Activated T-cell treated with anti-CD3 and anti-CD28 coated beads, Interleukin-2, amount 50 U/mL, for 1 hour (primary cell): Measurements from ENCODE around the gene CYP26B1.
"Not testable (repeated sequence)": the region's sequence is repeated elsewhere in the genome, so short reads cannot be mapped to it uniquely, and the experiment has no call there.

Experiments
- DNase-seq: peaks from one replicate; pipeline ENCODE4 v3.0.0-alpha.2; 2020

CYP26B1 gene

GRCh38 chr2:72104821-72105588 is 42.7 kb downstream of the CYP26B1 start:
- DNase-seq, result no peak

GRCh38 chr2:72103690-72104089 is 44.0 kb downstream of the CYP26B1 start:
- DNase-seq, result no peak

DNA sequence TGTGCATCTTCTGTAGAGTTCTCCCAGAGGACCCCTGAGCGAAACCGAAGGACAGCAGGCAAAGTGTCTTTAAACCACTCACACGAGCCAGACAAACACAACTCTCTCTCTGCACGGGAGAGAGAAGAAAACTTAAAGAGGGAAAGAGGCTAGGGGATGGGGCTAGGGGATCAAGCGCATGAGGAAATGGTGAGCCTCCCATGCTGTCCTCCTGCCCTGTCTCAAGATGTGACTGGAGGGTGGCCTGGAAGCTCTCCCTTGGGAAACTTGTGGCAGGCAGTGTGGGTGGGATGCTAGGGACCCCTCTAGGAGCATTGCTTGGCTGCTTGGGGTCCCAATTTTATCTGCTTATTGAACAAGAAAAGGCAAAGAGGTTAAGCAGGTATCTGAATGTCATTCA is 44.5 kb downstream of the CYP26B1 start:
- DNase-seq, result no peak

DNA sequence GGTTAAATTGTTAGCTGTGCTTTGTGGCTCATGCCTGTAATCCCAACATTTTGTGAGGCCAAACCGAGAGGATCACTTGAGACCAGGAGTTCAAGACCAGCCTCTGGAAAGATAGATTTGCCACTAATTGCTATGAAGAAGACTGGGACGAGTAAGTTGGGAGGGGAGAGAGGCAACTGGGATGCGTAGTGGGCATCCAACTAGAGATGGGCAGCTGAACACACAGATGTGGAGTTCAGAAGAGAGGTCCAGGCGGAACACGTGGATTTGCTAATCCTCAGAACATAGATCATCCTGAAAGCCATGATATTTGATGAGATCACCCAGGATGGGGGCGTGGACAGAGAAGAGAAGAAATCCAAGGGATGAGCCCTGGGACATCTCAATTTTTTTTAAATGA is 48.7 kb downstream of the CYP26B1 start:
- no peak for DNase-seq

DNA sequence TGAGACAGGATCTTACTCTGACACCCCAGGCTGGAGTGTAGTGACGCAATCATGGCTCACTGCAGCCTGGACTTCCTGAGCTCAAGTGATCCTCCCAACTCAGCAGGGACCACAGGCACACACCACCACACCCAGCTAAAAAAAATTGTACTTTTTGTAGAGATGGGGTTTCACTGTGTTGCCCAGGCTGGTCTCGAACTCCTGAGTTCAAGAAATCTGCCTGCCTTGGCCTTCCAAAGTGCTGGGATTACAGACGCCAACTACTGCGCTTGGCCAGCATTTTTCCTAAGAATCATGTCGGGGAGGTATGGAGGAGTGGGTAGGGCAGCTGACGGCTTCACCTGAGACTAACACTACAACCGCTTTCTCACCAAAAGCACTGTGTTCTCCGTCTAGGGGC is 50.4 kb downstream of the CYP26B1 start:
- no peak for DNase-seq

- no peak for DNase-seq
Observed at GRCh38 chr2:72096181-72096580, 51.5 kb downstream of the CYP26B1 start.

GRCh38 chr2:72095364-72095763 is 52.3 kb downstream of the CYP26B1 start:
- DNase-seq, result no peak

- DNase-seq, result no peak
Observed at GRCh38 chr2:72094701-72095100, 53.0 kb downstream of the CYP26B1 start.

GRCh38 chr2:72092111-72092510 is 55.6 kb downstream of the CYP26B1 start:
- DNase-seq, result no peak

DNA sequence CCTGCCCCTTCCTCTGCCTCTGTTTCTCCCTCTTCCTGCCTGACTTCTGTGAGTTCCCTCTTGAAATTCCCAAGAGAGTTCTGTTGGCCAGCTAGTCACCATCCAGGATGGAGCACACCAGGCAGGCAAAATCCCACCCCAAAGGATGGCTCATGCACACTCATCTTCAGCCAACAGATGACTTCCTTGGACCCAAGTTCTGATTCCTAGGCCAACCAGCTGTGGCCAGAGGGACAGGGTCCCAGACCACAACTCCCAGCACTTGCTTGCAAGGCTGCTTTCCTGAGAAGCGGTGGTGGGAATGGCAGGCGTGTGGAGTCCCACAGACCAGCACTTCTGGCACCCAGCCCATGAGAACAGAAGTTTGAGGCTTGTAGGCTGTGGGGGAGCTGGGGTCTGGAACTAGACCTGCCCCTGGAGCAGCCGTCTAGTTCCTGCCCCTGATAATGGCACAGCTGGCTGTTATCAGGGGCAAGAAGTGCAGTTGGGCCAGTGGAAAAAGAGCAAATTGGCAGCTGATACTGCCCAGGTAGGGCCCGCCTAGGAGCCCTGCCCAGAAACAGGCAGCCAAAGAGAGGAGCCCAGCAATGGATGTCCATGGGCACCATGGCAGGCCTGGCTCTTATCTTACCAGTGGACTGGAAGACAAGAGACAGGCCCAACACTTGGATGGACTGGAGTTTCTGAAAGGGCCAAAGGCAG is 56.7 kb downstream of the CYP26B1 start:
- no peak for DNase-seq

DNA sequence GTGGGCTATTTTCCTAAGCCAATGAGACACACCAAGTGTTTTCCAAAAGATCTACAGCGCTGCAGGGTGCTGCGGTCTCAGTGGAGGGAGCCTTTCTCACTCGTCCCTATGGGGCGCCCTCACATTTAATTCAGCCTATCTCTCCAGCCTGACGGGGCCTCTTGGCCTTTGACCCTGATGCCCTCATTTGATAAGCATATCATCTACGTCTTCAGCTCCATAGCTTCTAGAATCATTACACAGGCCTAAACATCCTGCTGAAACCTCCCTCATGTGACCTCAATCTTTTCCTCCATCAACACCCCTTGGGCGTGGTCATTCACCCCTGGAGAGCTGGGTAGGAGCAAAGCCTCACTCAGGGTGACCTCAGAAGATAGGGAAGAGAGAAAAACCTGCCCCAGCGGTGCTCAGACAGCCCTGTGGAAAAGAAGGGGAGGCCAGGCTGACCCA is 57.4 kb downstream of the CYP26B1 start:
- DNase-seq, result no peak

DNA sequence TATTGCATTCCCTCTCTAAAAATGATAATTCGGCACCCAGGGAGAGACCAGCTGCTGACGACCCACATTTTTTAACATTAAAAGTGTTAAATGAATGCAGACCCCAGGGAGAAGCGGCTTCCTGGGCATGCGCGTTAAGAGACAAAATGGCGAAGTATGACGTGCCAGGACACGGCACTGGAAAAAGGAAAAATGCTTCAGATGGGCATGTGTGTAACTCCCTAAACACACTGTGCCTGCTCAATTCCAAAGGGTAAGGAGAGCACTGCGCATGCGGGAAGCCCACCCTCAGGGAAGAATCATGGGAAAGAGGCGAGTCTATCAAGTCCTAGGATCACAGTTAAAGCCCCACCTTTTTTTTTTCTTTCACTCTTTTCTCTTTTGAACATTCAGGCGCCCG is 58.1 kb downstream of the CYP26B1 start:
- no peak for DNase-seq

DNA sequence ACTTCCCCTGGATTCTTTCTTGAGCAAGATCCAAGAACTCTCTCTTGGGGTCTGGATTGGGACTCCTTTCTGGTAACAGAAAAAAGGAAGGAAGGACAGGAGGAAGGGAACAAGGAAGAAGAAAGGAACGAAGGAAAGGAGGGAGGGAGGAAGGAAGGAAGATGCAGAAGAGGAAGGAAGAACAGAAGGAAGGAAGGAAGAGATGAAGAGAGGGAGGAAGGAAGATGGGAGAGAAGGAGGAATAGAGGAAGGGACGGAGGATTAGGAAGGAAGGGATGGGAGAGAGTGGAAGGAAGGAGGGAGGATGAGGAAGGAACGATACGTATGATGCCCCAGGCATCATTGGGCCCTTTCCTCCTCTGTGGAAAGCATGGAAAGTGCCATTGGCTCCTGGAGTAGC is 58.6 kb downstream of the CYP26B1 start:
- DNase-seq, result no peak

DNA sequence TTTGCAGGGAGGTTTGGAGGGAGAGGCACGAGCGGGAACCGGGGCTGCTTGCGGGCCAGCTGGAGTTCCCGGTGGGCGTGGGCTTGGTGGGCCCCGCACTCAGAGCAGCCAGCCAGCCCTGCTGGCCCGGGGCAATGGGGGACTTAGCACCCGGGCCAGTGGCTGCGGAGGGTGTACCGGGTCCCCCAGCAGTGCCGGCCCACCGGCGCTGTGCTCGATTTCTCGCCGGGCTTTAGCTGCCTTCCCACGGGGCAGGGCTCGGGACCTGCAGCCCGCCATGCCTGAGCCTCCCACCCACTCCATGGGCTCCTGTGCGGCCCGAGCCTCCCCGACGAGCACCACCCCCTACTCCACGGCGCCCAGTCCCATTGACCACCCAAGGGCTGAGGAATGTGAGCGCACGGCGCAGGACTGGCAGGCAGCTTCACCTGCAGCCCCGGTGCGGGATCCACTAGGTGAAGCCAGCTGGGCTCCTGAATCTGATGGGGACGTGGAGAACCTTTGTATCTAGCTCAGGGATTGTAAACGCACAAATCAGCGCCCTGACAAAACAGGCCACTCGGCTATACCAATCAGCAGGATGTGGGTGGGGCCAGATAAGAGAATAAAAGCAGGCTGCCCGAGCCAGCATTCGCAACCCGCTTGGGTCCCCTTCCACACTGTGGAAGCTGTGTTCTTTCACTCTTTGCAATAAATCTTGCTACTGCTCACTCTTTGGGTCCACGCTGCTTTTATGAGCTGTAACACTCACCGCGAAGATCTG is 60.6 kb downstream of the CYP26B1 start:
- not testable (repeated sequence) for DNase-seq

- no peak for DNase-seq
Observed at GRCh38 chr2:72085513-72085912, 62.1 kb downstream of the CYP26B1 start.

DNA sequence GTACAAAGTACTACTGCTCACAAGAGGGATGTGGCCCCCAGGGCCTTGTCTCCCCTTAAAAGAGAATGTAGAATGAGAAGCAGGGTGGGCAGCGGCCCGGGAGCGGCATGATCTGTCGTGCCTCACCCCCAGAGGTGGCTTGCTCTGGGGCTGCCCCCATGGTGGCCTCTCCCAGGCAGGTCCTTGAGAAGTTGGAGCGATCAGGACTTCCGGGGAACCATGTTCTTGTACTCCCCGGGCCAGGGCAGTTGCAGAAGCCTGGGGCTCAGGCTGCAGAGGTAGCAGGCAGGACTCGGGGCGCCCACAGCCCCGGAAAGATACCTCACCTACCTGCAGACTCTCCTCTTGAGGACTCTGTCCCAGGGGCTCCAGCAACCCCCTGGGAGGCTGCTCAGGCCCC is 62.6 kb downstream of the CYP26B1 start:
- no peak for DNase-seq

- no peak for DNase-seq
Observed at GRCh38 chr2:72084584-72084976, 63.1 kb downstream of the CYP26B1 start.

GRCh38 chr2:72083751-72084583 is 63.7 kb downstream of the CYP26B1 start:
- no peak for DNase-seq

- no peak for DNase-seq
Observed at GRCh38 chr2:72082887-72083286, 64.8 kb downstream of the CYP26B1 start.

DNA sequence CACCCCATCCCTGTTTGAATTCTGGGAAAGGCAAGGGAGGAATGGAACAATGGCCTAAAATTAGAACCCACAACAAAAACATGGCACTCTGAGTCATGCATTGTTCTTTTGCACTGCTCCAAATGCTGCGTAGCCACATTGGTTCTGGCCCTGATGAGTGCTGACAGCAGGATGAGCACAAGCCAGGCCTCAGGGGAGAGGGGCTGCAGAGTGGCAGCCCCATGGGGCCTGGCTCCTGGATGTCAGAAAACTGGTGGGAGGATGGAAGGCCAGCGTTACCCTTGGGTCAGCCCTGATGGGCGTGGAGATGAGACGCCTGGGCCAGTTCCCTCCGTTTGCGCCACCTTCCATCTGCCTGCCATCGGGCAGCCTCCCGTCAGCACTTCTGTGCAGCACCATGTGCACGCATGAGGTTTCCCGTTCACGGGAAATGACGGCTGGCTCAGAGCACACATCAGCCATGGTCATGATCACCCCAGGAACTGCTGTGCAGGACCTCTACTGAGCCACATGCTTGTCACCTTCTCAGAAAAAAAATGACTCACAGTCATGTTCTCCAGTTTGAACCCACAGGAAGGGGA is 65.6 kb downstream of the CYP26B1 start:
- DNase-seq, result no peak

GRCh38 chr2:72081451-72081850 is 66.2 kb downstream of the CYP26B1 start:
- DNase-seq, result no peak
